ENCODE results near the gene LHFPL6. TPM values are rescaled to one million over a fixed set of nuclear protein-coding genes. Genes with fewer than 3 reads are reported as not detected.

Gene LHFPL6
- total RNA-seq, 6 donors from 2014 or later: 22.2 to 113 (median 51.8) TPM

DNA sequence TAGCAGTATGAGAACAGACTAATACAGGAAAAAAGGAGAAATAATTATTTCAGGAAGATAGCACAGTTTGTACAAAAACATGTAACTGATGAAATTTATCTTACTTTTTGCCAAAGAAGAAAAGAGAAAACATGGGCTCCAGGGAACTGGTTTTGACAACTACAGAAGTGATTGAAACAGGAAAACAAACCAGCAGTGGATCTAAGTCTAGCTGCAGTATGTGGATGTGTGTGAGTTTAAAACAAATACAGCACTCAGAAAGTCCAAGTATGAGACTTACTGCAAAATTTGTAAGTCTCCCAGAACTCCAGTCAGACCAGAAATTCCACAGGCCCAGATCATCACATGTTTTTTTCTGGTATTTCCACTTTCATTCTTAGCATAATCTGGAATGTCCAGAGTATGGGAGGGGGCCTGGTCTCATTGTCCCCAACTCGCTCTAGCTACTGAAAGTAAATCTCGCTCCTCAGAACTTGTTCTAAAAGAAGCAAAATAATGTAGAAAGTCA lies 305.3 kb downstream of the LHFPL6 start:
- Histone ChIP-seq H3K9me3 (peaks cover 0 to 9% (median 2%) of the 10 kb centered on the region in 4 donors), H3K27ac (no peak overlapping the region), H3K36me3 (no peaks in the 10 kb centered on the region), H3K27me3 (no peaks in the 10 kb centered on the region), H3K4me3 (no peak overlapping the region), H3K4me1 (no peaks in the 10 kb centered on the region)
- no peak for DNase-seq
- WGBS, 2 donors: 49 to 50% methylated on average over 2 of the region's 2 CpGs
- no peak for TF ChIP-seq EP300 (IDR thresholded peaks at IDR 0.05)
- TF ChIP-seq POLR2A (IDR thresholded peaks at IDR 0.05): no peak
- ATAC-seq (ENCODE audit: low FRiP score in 2 of 2): no peak

DNA sequence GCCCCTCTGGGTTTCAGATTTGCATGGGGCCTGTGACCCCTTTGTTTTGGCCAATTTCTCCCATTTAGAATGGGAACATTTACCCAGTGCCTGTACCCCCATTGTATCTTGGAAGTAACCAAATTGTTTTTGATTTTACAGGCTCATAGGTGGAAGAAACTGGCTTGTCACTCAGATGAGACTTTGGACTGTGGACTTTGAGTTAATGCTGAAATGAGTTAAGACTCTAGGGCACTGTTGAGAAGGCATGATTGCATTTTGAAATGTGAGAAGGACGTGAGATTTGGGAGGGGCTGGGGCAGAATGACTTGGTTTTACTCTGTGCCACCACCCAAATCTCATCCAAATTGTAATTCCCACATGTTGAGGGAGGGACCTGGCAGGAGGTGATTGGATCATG lies 306.0 kb downstream of the LHFPL6 start:
- Histone ChIP-seq H3K36me3 (no peaks in the 10 kb centered on the region), H3K27me3 (no peaks in the 10 kb centered on the region), H3K9me3 (peaks cover 0 to 9% (median 2%) of the 10 kb centered on the region in 4 donors), H3K27ac (no peak overlapping the region), H3K4me1 (no peaks in the 10 kb centered on the region), H3K4me3 (no peak overlapping the region)
- DNase-seq (no peak), ATAC-seq (ENCODE audit: low FRiP score in 2 of 2) (no peak)
- TF ChIP-seq EP300 (IDR thresholded peaks at IDR 0.05) (no peak), POLR2AphosphoS5 (IDR thresholded peaks at IDR 0.05) (no peak), POLR2A (IDR thresholded peaks at IDR 0.05) (no peak)
- TF ChIP-seq, protein P1, sequence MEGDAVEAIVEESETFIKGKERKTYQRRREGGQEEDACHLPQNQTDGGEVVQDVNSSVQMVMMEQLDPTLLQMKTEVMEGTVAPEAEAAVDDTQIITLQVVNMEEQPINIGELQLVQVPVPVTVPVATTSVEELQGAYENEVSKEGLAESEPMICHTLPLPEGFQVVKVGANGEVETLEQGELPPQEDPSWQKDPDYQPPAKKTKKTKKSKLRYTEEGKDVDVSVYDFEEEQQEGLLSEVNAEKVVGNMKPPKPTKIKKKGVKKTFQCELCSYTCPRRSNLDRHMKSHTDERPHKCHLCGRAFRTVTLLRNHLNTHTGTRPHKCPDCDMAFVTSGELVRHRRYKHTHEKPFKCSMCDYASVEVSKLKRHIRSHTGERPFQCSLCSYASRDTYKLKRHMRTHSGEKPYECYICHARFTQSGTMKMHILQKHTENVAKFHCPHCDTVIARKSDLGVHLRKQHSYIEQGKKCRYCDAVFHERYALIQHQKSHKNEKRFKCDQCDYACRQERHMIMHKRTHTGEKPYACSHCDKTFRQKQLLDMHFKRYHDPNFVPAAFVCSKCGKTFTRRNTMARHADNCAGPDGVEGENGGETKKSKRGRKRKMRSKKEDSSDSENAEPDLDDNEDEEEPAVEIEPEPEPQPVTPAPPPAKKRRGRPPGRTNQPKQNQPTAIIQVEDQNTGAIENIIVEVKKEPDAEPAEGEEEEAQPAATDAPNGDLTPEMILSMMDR (IDR thresholded peaks at IDR 0.05): no peak
- 88 to 100% methylated on average over 1 of the region's 1 CpG for WGBS, 2 donors

DNA sequence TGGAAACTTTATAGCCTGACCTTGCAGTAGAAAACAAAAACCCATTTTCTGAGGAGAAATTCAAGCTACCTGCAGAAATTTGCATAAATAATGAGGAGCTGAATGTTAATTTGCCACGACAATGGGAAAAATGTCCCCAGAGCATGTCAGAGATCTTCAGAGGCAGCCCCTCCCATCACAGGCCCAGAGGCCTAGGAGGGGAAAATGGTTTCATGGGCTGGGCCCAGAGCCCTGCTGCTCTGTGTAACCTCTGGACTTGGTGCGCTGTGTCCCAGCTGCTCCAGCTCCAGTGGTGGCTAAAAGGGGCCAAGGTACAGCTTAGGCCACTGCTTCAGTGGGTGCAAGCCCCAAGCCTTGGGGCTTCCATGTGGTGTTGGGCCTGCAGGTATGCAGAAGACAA lies 306.8 kb downstream of the LHFPL6 start:
- ATAC-seq (ENCODE audit: low FRiP score in 2 of 2) (no peak), DNase-seq (no peak)
- no peaks in the 10 kb centered on the region for H3K36me3 ChIP-seq
- no peak overlapping the region for H3K4me3 ChIP-seq
- no peak for TF ChIP-seq POLR2A (IDR thresholded peaks at IDR 0.05)
- TF ChIP-seq, protein P1 (IDR thresholded peaks at IDR 0.05): no peak
- no peak for TF ChIP-seq POLR2AphosphoS5 (IDR thresholded peaks at IDR 0.05)
- TF ChIP-seq EP300 (IDR thresholded peaks at IDR 0.05): no peak
- no peaks in the 10 kb centered on the region for H3K27me3 ChIP-seq
- H3K4me1 ChIP-seq: no peaks in the 10 kb centered on the region
- no peak overlapping the region for H3K27ac ChIP-seq
- 46 to 82% methylated on average over 1 to 2 of the region's 2 CpGs for WGBS, 2 donors
- peaks cover 0 to 9% (median 2%) of the 10 kb centered on the region in 4 donors for H3K9me3 ChIP-seq

Other genes starting within 250 kb of the LHFPL6 start
- gene COG6, start 52.5 kb upstream of the LHFPL6 start, total RNA-seq: 10 to 100 TPM; 10.3 to 37.5 (median 17.2) TPM

Data from upper lobe of left lung (tissue), 6 donors.